GM12891 (cell line): Measurements from ENCODE around the gene CMSS1.

ENCODE experiments used
- POLR2A ChIP-seq: IDR thresholded peaks from 2 replicates; pipeline ENCODE4 v1.6.1; 2011; ENCODE audit warnings: low read depth, low read length, control low read depth
- POLR2AphosphoS5 ChIP-seq: IDR thresholded peaks from 2 replicates; pipeline ENCODE4 v1.6.1; 2011; ENCODE audit warnings: low read depth, low read length, control low read depth
- POU2F2 ChIP-seq: IDR thresholded peaks from 2 replicates; pipeline ENCODE4 v1.6.1; 2011; ENCODE audit warnings: low read depth, mild to moderate bottlenecking, control low read depth, low read length, moderate library complexity
- TAF1 ChIP-seq: IDR thresholded peaks from 2 replicates; pipeline ENCODE4 v1.6.1; 2011; ENCODE audit warnings: low read depth, low read length, control low read depth

- TF ChIP-seq POLR2AphosphoS5 (no peak), POLR2A (no peak), TAF1 (no peak), POU2F2 (no peak)
Observed at GRCh38 chr3:99882436-99883137, 64.9 kb downstream of the CMSS1 start.
